DOHH2 (cell line): Measurements from ENCODE around the gene RIPOR3.

ENCODE experiments used
- H3F3A ChIP-seq: fragments of 200-600 bp; sonication (generic), shearing (Covaris generic); 2 replicates; pipeline ENCODE4 v1.6.0; 2016; ENCODE audit warnings: antibody characterized with exemption, mild to moderate bottlenecking; ENCODE audit not compliant: control insufficient read depth, insufficient read depth
- H3K27ac ChIP-seq: fragments of 200-600 bp; sonication (generic); 2 replicates; pipeline ENCODE4 v1.5.1; 2014; ENCODE audit warnings: low read depth, mild to moderate bottlenecking, low read length, moderate library complexity
- H3K27me3 ChIP-seq: fragments of 200-600 bp; sonication (generic); 2 replicates; pipeline ENCODE4 v1.6.1; 2014; ENCODE audit warnings: mild to moderate bottlenecking, low read length, mixed read lengths; ENCODE audit not compliant: control insufficient read depth
- H3K36me3 ChIP-seq: fragments of 200-600 bp; sonication (generic); 2 replicates; pipeline ENCODE4 v1.6.1; 2014; ENCODE audit warnings: mild to moderate bottlenecking, low read length, moderate library complexity, mixed read lengths; ENCODE audit not compliant: control insufficient read depth
- H3K4me1 ChIP-seq: fragments of 200-600 bp; sonication (generic); 2 replicates; pipeline ENCODE4 v1.6.1; 2014; ENCODE audit warnings: mild to moderate bottlenecking, low read length, mixed read lengths; ENCODE audit not compliant: control insufficient read depth
- H3K4me2 ChIP-seq: fragments of 200-600 bp; sonication (generic); 2 replicates; pipeline ENCODE4 v1.6.0; 2014; ENCODE audit warnings: mild to moderate bottlenecking, low read length, moderate library complexity
- H3K4me3 ChIP-seq: fragments of 200-600 bp; sonication (generic); 2 replicates; pipeline ENCODE4 v1.5.1; 2014; ENCODE audit warnings: mild to moderate bottlenecking, low read length, mixed read lengths
- H3K79me2 ChIP-seq: fragments of 200-600 bp; sonication (generic); 2 replicates; pipeline ENCODE4 v1.6.1; 2014; ENCODE audit warnings: mild to moderate bottlenecking, low read length, mixed read lengths; ENCODE audit not compliant: control insufficient read depth
- H3K9me2 ChIP-seq: fragments of 200-600 bp; sonication (generic); replicated peaks from 2 replicates; pipeline ENCODE4 v1.6.1; 2014; ENCODE audit warnings: mild to moderate bottlenecking, low read length, mixed read lengths; ENCODE audit not compliant: control insufficient read depth
- H3K9me3 ChIP-seq: fragments of 200-600 bp; sonication (generic); 2 replicates; pipeline ENCODE4 v1.6.1; 2014; ENCODE audit warnings: antibody characterized with exemption, low read length, mixed read lengths; ENCODE audit not compliant: control insufficient read depth, insufficient read depth
- H4K20me1 ChIP-seq: fragments of 200-600 bp; sonication (generic); 2 replicates; pipeline ENCODE4 v1.6.0; 2014; ENCODE audit warnings: low read depth, mild to moderate bottlenecking, antibody characterized with exemption, low read length, moderate library complexity; ENCODE audit not compliant: control insufficient read depth, insufficient read depth
- CTCF ChIP-seq: fragments of 200-600 bp; sonication (generic); IDR thresholded peaks from one replicate; pipeline ENCODE4 v1.5.1; 2014; ENCODE audit warnings: antibody characterized with exemption, mild to moderate bottlenecking, low read depth, low read length; ENCODE audit not compliant: poor library complexity, severe bottlenecking
- EZH2phosphoT487 ChIP-seq: fragments of 200-600 bp; sonication (generic); IDR thresholded peaks from 2 replicates; pipeline ENCODE4 v1.6.1; 2017; ENCODE audit warnings: borderline replicate concordance, mild to moderate bottlenecking, antibody characterized with exemption, low read length, moderate library complexity, mixed read lengths

Gene RIPOR3

GRCh38 chr20:50548396-50548795, 142.9 kb downstream of the RIPOR3 start:
- H3K27me3 ChIP-seq, result no peaks in the 10 kb centered on the region
- H3F3A ChIP-seq, result 0 out of 2 replicates have a peak, but pooled peaks cover 2% of the 10 kb centered on the region
- peaks cover 49% of the 10 kb centered on the region for H3K4me1 ChIP-seq
- no peaks in the 10 kb centered on the region for H3K9me2 ChIP-seq
- no peaks in the 10 kb centered on the region for H4K20me1 ChIP-seq
- no peak overlapping the region for H3K4me3 ChIP-seq
- H3K79me2 ChIP-seq, result peaks cover 46% of the 10 kb centered on the region
- TF ChIP-seq EZH2phosphoT487 (no peak), CTCF (no peak)
- no peak overlapping the region for H3K4me2 ChIP-seq
- no peaks in the 10 kb centered on the region for H3K9me3 ChIP-seq
- no peak overlapping the region for H3K27ac ChIP-seq
- H3K36me3 ChIP-seq, result no peaks in the 10 kb centered on the region; the same call in 1 of the 2 replicates

GRCh38 chr20:50547964-50548363, 143.4 kb downstream of the RIPOR3 start:
- Histone ChIP-seq H3K4me2 (no peak overlapping the region), H3K9me3 (no peaks in the 10 kb centered on the region), H3K79me2 (peaks cover 45% of the 10 kb centered on the region), H3K4me3 (no peak overlapping the region), H3K27me3 (no peaks in the 10 kb centered on the region), H3K27ac (no peak overlapping the region), H3K9me2 (no peaks in the 10 kb centered on the region), H4K20me1 (no peaks in the 10 kb centered on the region), H3K36me3 (no peaks in the 10 kb centered on the region; the same call in 1 of the 2 replicates), H3F3A (peaks cover 4% of the 10 kb centered on the region; the same call in 1 of the 2 replicates), H3K4me1 (peaks cover 54% of the 10 kb centered on the region)
- TF ChIP-seq EZH2phosphoT487 (no peak), CTCF (no peak)

- H3K9me2 ChIP-seq, result no peaks in the 10 kb centered on the region
- H3K79me2 ChIP-seq, result peaks cover 49% of the 10 kb centered on the region
- H3K36me3 ChIP-seq, result no peaks in the 10 kb centered on the region; the same call in 1 of the 2 replicates
- H4K20me1 ChIP-seq, result no peaks in the 10 kb centered on the region; the same call in 1 of the 2 replicates
- peaks cover 16% of the 10 kb centered on the region for H3F3A ChIP-seq
- H3K4me3 ChIP-seq, result peak overlapping the region; percentile 17; the same call in 1 of the 2 replicates
- H3K4me2 ChIP-seq, result peak overlapping the region; percentile 60
- TF ChIP-seq EZH2phosphoT487 (no peak), CTCF (no peak)
- H3K27me3 ChIP-seq, result no peaks in the 10 kb centered on the region
- no peak overlapping the region for H3K27ac ChIP-seq
- H3K9me3 ChIP-seq, result no peaks in the 10 kb centered on the region
- peaks cover 65% of the 10 kb centered on the region for H3K4me1 ChIP-seq
Observed at GRCh38 chr20:50546729-50547314, 144.5 kb downstream of the RIPOR3 start.
